Upper lobe of left lung (tissue), 6 donors: ENCODE measurements around the gene TOMM40L. TPM values are rescaled to one million over a fixed set of nuclear protein-coding genes. Genes with fewer than 3 reads are reported as not detected.
"Not testable (repeated sequence)": the region's sequence is repeated elsewhere in the genome, so short reads cannot be mapped to it uniquely, and the experiment has no call there.

ENCODE experiments used
- ATAC-seq, 2 donors: fragments of 200-7000 bp; cut with Tn5 transposase; one replicate each; pipeline ENCODE4 v1.9.1; 2022; ENCODE audit warnings: mild to moderate bottlenecking in 2 of 2, moderate library complexity in 2 of 2; ENCODE audit not compliant: low FRiP score in 2 of 2
- DNase-seq, 2 donors: peaks; one replicate each; pipeline ENCODE4 v3.0.0-alpha.2; 2019 to 2020
- H3K27ac ChIP-seq, 4 donors: fragments of 200-600 bp; sonication (generic); one replicate each; pipeline ENCODE4 v1.5.1; 2016 to 2019
- H3K27me3 ChIP-seq, 4 donors: fragments of 200-600 bp; sonication (generic); one replicate each; pipeline ENCODE4 v1.5.1; 2017 to 2019
- H3K36me3 ChIP-seq, 4 donors: fragments of 200-600 bp; sonication (generic); one replicate each; pipeline ENCODE4 v1.5.1; 2016 to 2019
- H3K4me1 ChIP-seq, 4 donors: fragments of 200-600 bp; sonication (generic); one replicate each; pipeline ENCODE4 v1.5.1; 2018 to 2019
- H3K4me3 ChIP-seq, 4 donors: fragments of 200-600 bp; sonication (generic); one replicate each; pipeline ENCODE4 v1.5.1; 2017 to 2019; ENCODE audit warnings: mild to moderate bottlenecking in 2 of 4, moderate library complexity in 1 of 4
- H3K9me3 ChIP-seq, 4 donors: fragments of 200-600 bp; sonication (generic); one replicate each; pipeline ENCODE4 v1.5.1; 2018 to 2019
- EP300 ChIP-seq, 4 donors: sonication (generic); formaldehyde crosslinking; IDR thresholded peaks; one replicate each; pipeline ENCODE4 v1.5.1; 2017; ENCODE audit warnings: antibody characterized with exemption in 4 of 4, control low read depth in 2 of 4
- POLR2A ChIP-seq, 4 donors: fragments of 450-650 bp; IDR thresholded peaks; one replicate each; pipeline ENCODE4 v1.5.1; 2016 to 2017; ENCODE audit warnings: antibody characterized with exemption in 4 of 4, mild to moderate bottlenecking in 2 of 4
- POLR2AphosphoS5 ChIP-seq, 2 donors: sonication (generic); formaldehyde crosslinking; IDR thresholded peaks; one replicate each; pipeline ENCODE4 v1.5.1; 2017; ENCODE audit warnings: antibody characterized with exemption in 2 of 2
- WGBS, 2 donors: methylation state at CpG; one replicate each; pipeline ENCODE4 v1.1.5; 2017 to 2018; 5-methylcytosine and 5-hydroxymethylcytosine counted together
- total RNA-seq, 6 donors: library from RNA; depleted of rRNA in 4 of 6; stranded (reverse); fragments of >200 nt in 4 of 6; gene quantifications; one replicate each; pipeline versions ENCODE4 v1.1.0 to v1.2.1, GENCODE V29; 2016 to 2021
- TF ChIP-seq, protein P1 (sequence below), 6 experiments: fragments of 450-650 bp in 4 of 6; fragments of 200-600 bp in 2 of 6; sonication (generic) in 2 of 6; IDR thresholded peaks; one replicate each; pipeline ENCODE4 v1.5.1; 2016 to 2019; ENCODE audit warnings: antibody characterized with exemption in 6 of 6
- donor health status: DM: no; HTN: no; CAD: no; lungs with moderate emphysema.
- donor health status: DM: no; HTN: yes; CAD: no; lungs with severe emphysema.

Gene TOMM40L
- total RNA-seq, 6 donors from 2014 or later = 3.1 to 14.4 (median 9.9) TPM

DNA sequence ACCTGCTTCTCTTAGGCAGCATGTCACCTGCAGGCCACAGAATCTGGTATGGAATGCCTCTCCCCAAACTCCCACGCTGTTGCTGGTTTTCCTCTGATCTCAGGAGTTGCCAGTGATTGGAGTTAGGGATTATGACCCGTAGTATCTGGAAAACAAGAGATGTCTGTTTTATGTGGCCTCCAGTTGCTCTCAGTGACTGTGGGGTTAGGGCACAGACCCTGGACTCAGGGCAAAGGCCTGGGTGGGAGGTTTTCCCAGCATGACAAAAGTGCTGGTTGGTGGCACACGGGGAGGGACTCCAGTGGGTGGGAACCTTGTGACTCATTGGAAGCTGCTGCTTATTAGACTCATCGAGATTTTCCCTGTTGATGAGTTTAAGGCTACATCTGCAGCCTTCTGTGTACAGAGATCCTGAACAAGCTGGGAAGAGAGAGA lies 12.2 kb downstream of the TOMM40L start, which contains the start of gene NR1I3:
Gene NR1I3 (minus strand): TSS at position 165 of the 435 bp plus-strand sequence. CDS start 1,638 bp downstream, outside the sequence.
- 68 to 88% methylated on average over 3 to 4 of the region's 4 CpGs for WGBS, 2 donors
- H3K27ac ChIP-seq = no peak within 1 kb of the TSS
- no peaks in the 10 kb centered on the region for H3K4me1 ChIP-seq
- H3K36me3 ChIP-seq = no peaks in the 10 kb centered on the region
- no peak for ATAC-seq
- H3K4me3 ChIP-seq = no peak within 1 kb of the TSS
- no peak for TF ChIP-seq POLR2A (IDR thresholded peaks at IDR 0.05)
- TF ChIP-seq, protein P1, sequence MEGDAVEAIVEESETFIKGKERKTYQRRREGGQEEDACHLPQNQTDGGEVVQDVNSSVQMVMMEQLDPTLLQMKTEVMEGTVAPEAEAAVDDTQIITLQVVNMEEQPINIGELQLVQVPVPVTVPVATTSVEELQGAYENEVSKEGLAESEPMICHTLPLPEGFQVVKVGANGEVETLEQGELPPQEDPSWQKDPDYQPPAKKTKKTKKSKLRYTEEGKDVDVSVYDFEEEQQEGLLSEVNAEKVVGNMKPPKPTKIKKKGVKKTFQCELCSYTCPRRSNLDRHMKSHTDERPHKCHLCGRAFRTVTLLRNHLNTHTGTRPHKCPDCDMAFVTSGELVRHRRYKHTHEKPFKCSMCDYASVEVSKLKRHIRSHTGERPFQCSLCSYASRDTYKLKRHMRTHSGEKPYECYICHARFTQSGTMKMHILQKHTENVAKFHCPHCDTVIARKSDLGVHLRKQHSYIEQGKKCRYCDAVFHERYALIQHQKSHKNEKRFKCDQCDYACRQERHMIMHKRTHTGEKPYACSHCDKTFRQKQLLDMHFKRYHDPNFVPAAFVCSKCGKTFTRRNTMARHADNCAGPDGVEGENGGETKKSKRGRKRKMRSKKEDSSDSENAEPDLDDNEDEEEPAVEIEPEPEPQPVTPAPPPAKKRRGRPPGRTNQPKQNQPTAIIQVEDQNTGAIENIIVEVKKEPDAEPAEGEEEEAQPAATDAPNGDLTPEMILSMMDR (IDR thresholded peaks at IDR 0.05) = no peak
- no peak for TF ChIP-seq EP300 (IDR thresholded peaks at IDR 0.05)
- no peak for TF ChIP-seq POLR2AphosphoS5 (IDR thresholded peaks at IDR 0.05)
- DNase-seq = no peak
- no peaks in the 10 kb centered on the region for H3K27me3 ChIP-seq
- H3K9me3 ChIP-seq = no peaks in the 10 kb centered on the region

DNA sequence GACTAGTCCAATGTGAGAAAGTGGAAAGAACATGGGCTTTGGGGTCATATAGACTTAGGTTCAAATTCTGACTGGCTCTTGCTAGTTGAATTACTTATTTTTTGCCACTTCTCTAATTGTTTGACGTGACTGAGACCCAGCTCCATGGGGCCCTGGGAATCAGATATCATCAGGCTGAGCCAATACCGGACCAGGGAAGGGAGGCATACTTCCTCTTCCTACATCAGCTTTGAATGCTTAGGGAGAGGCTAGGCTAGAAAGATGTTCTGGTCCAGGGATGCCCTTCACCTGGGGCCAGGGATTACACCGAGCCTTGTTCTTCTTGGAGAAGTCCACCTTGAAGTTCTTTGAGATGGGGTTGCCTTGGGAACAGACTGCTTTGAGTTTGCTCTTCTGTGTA lies 15.8 kb downstream of the TOMM40L start:
- Histone ChIP-seq H3K36me3 (no peaks in the 10 kb centered on the region), H3K4me1 (no peaks in the 10 kb centered on the region), H3K4me3 (no peak overlapping the region), H3K27me3 (no peaks in the 10 kb centered on the region), H3K27ac (no peak overlapping the region), H3K9me3 (no peaks in the 10 kb centered on the region)
- ATAC-seq = no peak
- DNase-seq = no peak
- TF ChIP-seq EP300 (IDR thresholded peaks at IDR 0.05) (no peak), POLR2AphosphoS5 (IDR thresholded peaks at IDR 0.05) (no peak), POLR2A (IDR thresholded peaks at IDR 0.05) (no peak)
- TF ChIP-seq, protein P1 (IDR thresholded peaks at IDR 0.05) = no peak
- WGBS, 2 donors = 41 to 59% methylated on average over 2 to 3 of the region's 3 CpGs

DNA sequence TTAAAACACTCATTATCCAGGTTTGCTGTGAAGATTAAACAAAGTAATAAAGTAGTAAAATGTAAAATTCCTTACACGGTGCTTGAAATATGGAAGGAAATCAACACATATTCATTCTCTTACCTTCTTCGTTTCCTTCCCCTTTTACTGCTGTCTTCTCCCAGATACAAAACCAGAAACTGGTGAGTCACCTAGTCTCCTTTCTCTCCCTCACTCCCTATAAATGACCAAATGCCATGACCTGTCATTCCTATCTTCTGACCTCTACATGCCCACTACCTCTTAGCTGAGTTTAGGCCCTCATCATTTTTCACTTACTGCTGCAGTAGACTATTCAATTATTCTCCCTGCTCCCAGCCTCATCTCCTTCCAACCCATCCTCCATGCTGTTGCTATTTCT lies 16.5 kb downstream of the TOMM40L start:
- no peaks in the 10 kb centered on the region for H3K27me3 ChIP-seq
- no peaks in the 10 kb centered on the region for H3K4me1 ChIP-seq
- DNase-seq (no peak), ATAC-seq (no peak)
- TF ChIP-seq POLR2AphosphoS5 (IDR thresholded peaks at IDR 0.05) (no peak), POLR2A (IDR thresholded peaks at IDR 0.05) (no peak), EP300 (IDR thresholded peaks at IDR 0.05) (no peak)
- TF ChIP-seq, protein P1 (IDR thresholded peaks at IDR 0.05) = no peak
- no peak overlapping the region for H3K4me3 ChIP-seq
- H3K36me3 ChIP-seq = no peaks in the 10 kb centered on the region
- no peaks in the 10 kb centered on the region for H3K9me3 ChIP-seq
- H3K27ac ChIP-seq = no peak overlapping the region
- WGBS, 2 donors = 65 to 66% methylated on average over 2 of the region's 2 CpGs

DNA sequence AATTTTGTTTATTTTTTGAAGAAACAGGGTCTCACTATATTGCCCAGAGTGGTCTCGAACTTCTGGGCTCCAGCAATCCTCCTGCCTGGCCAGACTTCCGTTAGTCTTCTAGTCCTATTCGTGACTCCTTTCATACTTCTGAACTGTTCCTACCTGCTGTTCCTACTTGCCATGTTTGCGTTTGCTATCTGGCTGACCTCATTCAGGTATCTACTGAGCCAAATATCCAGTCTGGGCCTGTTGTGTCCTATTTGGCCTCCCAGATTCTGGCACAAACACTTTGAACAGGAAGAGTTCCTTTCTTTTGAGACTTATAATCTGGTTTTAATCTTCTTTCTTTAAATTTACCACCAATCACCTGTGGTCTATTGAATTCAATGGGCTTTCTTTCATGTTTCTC lies 19.0 kb downstream of the TOMM40L start:
- H3K4me1 ChIP-seq = no peaks in the 10 kb centered on the region
- H3K4me3 ChIP-seq = no peak overlapping the region
- TF ChIP-seq EP300 (IDR thresholded peaks at IDR 0.05) (no peak), POLR2AphosphoS5 (IDR thresholded peaks at IDR 0.05) (no peak), POLR2A (IDR thresholded peaks at IDR 0.05) (no peak)
- TF ChIP-seq, protein P1 (IDR thresholded peaks at IDR 0.05) = no peak
- H3K36me3 ChIP-seq = no peaks in the 10 kb centered on the region
- H3K27ac ChIP-seq = no peak overlapping the region
- H3K27me3 ChIP-seq = no peaks in the 10 kb centered on the region
- H3K9me3 ChIP-seq = no peaks in the 10 kb centered on the region
- WGBS, 2 donors = 76 to 80% methylated on average over 4 of the region's 4 CpGs
- DNase-seq (no peak), ATAC-seq (no peak)

- WGBS, 2 donors = 81 to 84% methylated on average over 5 of the region's 5 CpGs
- not testable (repeated sequence) for ATAC-seq, H3K36me3 ChIP-seq
Measured at GRCh38 chr1:161250100-161250499, 24.2 kb downstream of the TOMM40L start.

More at GRCh38 chr1:161250100-161250499, 24.2 kb downstream of the TOMM40L start:
- not testable (repeated sequence) for H3K27ac ChIP-seq, H3K4me3 ChIP-seq, H3K9me3 ChIP-seq, H3K4me1 ChIP-seq, DNase-seq, H3K27me3 ChIP-seq
